ENCODE data around the gene COL4A6. TPM values are rescaled to one million over a fixed set of nuclear protein-coding genes. Genes with fewer than 3 reads are reported as not detected.

COL4A6 gene
- total and polyA plus RNA-seq, 8 donors = 1.2 to 17.5 (median 14.2) TPM

DNA sequence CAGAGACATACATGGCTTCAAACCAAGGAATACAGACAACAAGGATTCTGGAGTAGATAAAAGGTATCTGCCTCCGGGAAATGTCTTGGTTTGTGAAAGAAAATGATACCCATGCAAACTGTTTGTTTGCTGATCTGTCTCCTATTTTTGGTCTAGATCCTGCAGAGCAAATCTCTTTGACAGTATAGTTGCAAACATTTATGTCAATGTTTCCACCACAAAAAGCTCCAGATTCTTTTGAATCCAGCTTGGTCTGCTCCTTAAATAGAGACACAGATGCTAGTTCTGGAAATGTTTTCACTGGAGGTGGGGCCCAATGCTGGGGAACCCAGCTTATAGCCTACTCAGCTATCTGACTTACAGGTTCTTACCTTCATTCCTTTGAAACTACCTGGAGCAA, 226.9 kb downstream of the COL4A6 start:
- intact Hi-C loops (cut with DNase I) = no loop called here
- H3K36me3 ChIP-seq = no peaks in the 10 kb centered on the region
- no peak overlapping the region for H3K27ac ChIP-seq
- TF ChIP-seq, protein P1, sequence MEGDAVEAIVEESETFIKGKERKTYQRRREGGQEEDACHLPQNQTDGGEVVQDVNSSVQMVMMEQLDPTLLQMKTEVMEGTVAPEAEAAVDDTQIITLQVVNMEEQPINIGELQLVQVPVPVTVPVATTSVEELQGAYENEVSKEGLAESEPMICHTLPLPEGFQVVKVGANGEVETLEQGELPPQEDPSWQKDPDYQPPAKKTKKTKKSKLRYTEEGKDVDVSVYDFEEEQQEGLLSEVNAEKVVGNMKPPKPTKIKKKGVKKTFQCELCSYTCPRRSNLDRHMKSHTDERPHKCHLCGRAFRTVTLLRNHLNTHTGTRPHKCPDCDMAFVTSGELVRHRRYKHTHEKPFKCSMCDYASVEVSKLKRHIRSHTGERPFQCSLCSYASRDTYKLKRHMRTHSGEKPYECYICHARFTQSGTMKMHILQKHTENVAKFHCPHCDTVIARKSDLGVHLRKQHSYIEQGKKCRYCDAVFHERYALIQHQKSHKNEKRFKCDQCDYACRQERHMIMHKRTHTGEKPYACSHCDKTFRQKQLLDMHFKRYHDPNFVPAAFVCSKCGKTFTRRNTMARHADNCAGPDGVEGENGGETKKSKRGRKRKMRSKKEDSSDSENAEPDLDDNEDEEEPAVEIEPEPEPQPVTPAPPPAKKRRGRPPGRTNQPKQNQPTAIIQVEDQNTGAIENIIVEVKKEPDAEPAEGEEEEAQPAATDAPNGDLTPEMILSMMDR (IDR thresholded peaks at IDR 0.05) = no peak
- H3K27me3 ChIP-seq = peaks cover 0 to 5% of the 10 kb centered on the region in 2 donors
- ATAC-seq (no peak), DNase-seq (no peak)
- no peaks in the 10 kb centered on the region for H3K4me1 ChIP-seq
- H3K4me3 ChIP-seq = no peak overlapping the region
- H3K9me3 ChIP-seq = no peaks in the 10 kb centered on the region

DNA sequence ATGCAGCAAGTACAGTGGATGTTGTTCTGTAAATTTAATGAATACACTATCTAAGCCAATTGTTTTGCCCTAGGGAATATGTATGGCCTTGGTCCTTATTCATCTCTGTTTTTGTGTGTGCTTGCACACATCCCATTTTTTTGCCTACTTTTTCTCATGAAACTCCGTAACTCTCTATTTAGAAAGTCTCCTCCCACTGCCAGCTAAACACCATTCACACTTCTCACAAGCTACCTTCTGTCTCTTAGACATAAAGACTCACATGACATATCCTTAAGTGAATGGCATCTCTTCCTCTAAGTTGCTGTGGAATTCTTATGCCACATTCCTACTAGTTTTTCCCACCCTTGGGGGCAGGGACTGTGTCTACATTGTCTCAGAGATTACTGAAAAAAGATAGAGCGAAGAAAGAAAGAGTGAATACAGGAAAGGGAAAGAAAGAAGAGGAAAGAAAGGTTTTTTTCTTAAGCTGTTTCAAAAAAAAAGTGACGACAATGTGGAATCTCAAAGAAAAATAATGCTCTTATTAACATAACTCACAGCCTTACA, 229.1 kb downstream of the COL4A6 start:
- Histone ChIP-seq H3K4me3 (no peak overlapping the region), H3K9me3 (no peaks in the 10 kb centered on the region), H3K36me3 (no peaks in the 10 kb centered on the region), H3K4me1 (no peaks in the 10 kb centered on the region), H3K27ac (no peak overlapping the region), H3K27me3 (peaks cover 0 to 21% of the 10 kb centered on the region in 2 donors)
- DNase-seq (no peak), ATAC-seq (no peak)
- TF ChIP-seq, protein P1 (IDR thresholded peaks at IDR 0.05) = no peak
- intact Hi-C loops (cut with DNase I) = no loop called here

DNA sequence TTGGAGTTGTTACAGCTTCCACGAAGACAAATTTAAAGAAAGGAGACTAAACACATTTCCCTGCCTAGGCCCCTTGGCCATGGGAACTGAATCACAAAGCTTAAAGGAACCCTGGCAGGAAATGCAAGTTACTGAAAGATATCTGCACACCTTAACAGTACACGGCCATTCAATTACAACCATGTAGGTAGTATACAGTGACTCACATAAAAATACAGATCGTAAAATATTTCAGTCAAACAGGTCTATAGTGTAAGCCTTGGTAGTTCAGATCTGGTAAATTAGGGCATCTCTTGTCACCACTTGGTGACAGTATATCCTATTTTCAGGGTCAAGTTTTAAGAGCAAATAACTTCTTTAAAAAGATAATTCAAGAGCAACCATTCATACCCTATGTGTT, 234.7 kb downstream of the COL4A6 start:
- Histone ChIP-seq H3K27me3 (peaks cover 0 to 31% of the 10 kb centered on the region in 2 donors), H3K27ac (no peak overlapping the region), H3K4me3 (no peak overlapping the region), H3K9me3 (no peaks in the 10 kb centered on the region), H3K4me1 (no peaks in the 10 kb centered on the region), H3K36me3 (no peaks in the 10 kb centered on the region)
- TF ChIP-seq, protein P1 (IDR thresholded peaks at IDR 0.05) = no peak
- intact Hi-C loops (cut with DNase I) = no loop called here
- no peak for DNase-seq
- ATAC-seq = no peak

DNA sequence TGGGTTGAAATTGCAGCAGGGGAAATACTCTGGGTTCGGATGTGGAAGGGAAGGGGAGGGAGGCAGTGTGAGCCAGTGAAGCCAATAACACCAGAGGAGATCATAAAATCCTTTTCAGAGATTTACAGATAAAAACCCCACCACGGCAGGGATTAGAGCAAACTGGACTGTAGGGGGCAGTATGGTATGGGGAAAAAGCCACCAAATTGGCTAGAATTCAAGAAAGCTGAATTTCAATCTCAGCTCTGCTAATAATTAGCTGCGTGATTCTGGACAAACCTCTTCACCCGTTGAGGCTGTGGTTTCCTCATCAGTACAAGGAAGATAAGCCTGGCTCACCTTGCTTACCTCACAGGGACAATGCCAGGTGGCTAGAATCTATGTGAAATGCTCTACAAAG, 238.5 kb downstream of the COL4A6 start:
- intact Hi-C loops (cut with DNase I) = no loop called here
- DNase-seq = peak in 1 of 4 donors; percentile 25
- H3K27ac ChIP-seq = no peak overlapping the region
- H3K4me3 ChIP-seq = no peak overlapping the region
- H3K36me3 ChIP-seq = no peaks in the 10 kb centered on the region
- H3K27me3 ChIP-seq = peaks cover 0 to 31% of the 10 kb centered on the region in 2 donors
- H3K9me3 ChIP-seq = no peaks in the 10 kb centered on the region
- peak; percentile 76 for ATAC-seq
- no peaks in the 10 kb centered on the region for H3K4me1 ChIP-seq
- TF ChIP-seq, protein P1 (IDR thresholded peaks at IDR 0.05) = peak; percentile 18 to 36

DNA sequence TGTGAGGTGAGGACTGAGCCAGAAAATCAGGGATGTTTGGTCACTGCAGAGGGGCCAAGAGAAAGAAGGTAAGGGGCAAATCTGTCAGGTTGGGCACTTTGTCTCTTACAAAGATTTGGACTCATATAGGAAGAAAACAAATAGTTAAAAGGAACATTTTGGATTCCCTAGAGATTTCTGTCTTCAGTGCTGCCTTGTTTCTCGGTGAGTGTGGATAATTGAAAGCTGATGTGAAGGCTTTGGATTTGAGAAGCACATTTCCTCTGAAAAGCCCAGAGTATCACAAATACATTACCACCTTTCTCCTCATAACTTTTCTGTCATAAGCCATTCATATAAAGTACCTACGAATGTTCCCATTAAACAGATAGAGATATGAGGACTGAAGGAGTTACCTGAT, 239.2 kb downstream of the COL4A6 start:
- DNase-seq = no peak
- TF ChIP-seq, protein P1 (IDR thresholded peaks at IDR 0.05) = no peak
- H3K36me3 ChIP-seq = no peaks in the 10 kb centered on the region
- no peaks in the 10 kb centered on the region for H3K9me3 ChIP-seq
- no peaks in the 10 kb centered on the region for H3K4me1 ChIP-seq
- no peak overlapping the region for H3K27ac ChIP-seq
- H3K4me3 ChIP-seq = no peak overlapping the region
- intact Hi-C loops (cut with DNase I) = no loop called here
- H3K27me3 ChIP-seq = peaks cover 0 to 26% of the 10 kb centered on the region in 2 donors
- ATAC-seq = no peak

Measured in left lung (tissue), 10 donors.